Dedifferentiated amniotic fluid mesenchymal stem cell (primary cell): ENCODE measurements around the gene RRP8.
A peak's percentile ranks its signal among the peaks of the same experiment; 100 is the strongest.

Source experiments
- DNase-seq: peaks from one replicate; pipeline ENCODE4 v3.0.0-alpha.2; 2016; ENCODE audit errors: extremely low spot score

Gene RRP8

DNA sequence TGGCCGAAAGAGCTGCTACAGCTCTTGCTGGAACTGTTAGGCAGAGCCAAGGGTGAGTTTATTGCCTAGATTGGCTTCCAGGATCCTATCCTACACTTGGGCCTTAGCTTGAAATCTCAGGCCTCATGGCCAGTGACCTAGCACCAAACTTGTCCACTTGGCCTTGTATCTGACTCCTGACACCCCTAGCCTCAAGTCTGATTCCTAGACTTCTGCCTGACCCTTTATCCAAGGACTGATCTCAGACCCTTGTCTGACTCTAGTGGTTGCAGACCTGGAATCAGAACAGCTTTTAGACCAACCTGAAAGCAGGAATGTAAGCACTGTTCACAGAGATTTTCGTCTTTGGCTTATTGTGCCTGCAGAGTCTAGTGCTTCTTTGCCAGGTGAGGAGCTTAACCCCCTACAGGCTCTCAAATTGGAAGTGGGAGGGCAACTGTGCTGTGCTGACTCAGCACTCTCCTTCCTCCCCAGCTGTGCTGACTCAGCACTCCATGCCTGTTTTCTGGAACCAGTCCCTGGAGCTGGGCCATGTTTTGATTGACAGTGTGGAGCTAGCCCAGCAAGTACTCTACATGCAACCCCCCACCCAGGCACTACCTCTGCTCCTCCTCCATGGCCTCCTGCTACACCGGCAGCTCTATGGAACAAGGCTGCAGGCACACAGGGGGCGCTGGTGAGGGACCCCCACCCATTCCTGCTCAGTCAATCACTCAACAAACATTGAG is 35.1 kb downstream of the RRP8 start:
- DNase-seq = peak; percentile 17

GRCh38 chr11:6567371-6567745 is 36.1 kb downstream of the RRP8 start:
- DNase-seq = no peak

GRCh38 chr11:6566704-6567370 is 36.6 kb downstream of the RRP8 start:
- DNase-seq = no peak

DNA sequence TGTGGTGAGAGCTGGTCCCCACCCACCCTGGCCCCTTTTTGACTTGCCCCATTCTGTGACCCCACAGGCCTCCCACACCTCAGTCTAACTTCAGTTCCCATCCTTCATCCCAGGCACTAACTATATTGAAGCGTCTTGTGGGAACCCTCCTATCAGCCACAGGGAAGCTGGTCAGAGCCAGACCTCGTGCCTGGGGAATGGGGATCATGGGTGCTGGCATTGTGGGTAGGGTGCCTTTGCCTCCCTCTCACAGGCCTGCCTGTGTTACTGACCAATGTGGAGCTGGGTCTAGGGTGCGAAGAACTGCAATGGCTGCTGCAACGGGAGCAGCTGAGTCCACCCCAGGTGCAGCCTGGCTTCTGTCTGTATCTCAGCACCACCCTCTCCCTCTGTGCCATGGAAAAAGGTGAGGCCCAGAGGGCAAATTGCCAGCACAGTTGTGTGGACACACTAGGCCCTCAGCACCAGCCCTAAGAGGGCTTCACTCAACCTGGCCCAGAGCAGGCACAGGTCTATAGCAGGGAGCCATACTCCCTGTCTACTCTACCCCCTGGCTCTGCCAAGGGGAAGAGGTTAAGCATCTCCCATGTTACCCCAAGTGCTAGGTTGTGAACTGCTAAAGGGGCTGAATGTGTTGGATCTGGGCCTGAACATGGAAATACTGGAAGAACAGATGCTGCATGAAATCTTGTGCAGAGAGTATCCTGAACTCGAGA is 37.3 kb downstream of the RRP8 start:
- DNase-seq = no peak

DNA sequence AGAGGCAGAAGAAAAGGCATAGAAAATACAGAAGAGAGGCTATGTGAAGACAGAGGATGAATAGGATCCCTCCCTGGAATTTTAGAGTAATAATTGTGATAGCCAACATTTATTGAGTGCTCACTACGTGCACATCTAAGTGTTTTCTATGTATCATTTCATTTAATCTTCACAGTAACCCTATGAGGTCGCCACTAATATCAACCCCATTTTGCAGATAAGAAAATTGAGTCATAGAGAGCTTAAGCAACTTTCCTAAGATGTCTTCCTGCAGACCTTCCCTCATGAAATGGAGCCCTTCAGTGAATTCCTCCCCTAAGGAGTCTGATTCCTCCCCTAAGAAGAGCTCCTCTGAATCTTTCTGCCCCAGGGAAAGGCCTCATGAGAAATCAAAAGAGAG is 38.1 kb downstream of the RRP8 start:
- DNase-seq = no peak

- no peak for DNase-seq
These were observed 39.7 kb downstream of the RRP8 start for GRCh38 chr11:6563667-6564066.

DNA sequence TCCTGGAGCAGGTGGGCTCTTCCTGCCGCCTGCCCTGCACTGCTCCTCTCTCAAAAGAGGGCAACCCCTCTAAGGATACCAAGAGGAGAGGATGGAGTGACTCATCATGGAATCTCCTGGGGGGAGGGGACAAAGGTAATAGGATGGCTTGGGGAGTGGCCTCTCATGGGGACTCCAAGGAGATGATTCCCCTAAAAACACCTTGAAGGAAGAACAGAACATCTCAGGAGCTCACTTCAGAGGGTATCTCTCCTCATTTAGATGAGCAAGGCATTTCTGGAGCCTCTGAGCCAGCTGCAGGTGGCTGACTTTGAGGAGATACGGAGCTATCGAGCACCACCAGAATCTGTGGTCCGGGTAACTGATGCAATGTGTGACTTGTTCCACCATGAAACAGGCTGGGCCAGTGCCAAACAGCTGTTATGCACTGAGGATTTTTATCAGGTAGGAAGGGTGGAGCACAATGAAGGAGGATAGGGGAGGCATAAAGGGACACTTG is 40.2 kb downstream of the RRP8 start:
- no peak for DNase-seq

DNA sequence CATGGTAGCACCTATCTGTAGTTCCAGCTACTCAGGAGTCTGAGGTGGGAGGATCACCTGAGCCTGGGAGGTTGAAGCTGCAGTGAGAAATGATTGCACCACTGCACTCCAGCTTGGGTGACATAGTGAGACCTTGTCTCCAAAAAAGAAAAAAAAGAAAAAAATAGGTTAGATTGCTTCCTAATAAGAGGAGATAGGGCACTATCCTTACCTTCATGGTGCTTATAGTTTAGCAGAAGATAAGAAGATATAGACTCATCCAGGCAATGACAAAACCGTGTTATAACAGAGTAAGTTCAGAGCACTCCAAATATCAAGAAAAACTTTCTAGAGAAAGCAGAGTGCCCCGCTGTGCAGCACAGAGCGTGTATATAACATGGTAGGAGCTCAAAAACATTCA is 42.1 kb downstream of the RRP8 start:
- no peak for DNase-seq

DNA sequence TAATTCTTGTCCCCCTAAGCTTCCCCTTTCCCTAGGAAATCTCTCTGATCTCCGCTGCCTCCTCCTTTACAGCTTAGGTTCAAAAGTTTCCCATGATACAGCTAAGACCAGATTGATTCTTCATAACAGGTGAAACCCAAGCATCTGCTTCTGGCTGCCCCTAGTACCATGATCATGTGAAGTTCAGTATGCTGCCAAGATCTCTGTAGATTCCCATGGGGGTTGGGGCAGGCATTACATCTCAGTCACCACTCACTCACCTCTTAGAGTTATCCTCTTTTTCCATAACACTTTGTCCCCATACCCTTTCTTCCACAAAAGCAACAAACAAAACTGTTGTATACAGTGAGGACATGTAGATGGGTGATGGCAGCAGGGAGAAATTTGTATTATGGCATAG is 44.0 kb downstream of the RRP8 start:
- DNase-seq = no peak

DNA sequence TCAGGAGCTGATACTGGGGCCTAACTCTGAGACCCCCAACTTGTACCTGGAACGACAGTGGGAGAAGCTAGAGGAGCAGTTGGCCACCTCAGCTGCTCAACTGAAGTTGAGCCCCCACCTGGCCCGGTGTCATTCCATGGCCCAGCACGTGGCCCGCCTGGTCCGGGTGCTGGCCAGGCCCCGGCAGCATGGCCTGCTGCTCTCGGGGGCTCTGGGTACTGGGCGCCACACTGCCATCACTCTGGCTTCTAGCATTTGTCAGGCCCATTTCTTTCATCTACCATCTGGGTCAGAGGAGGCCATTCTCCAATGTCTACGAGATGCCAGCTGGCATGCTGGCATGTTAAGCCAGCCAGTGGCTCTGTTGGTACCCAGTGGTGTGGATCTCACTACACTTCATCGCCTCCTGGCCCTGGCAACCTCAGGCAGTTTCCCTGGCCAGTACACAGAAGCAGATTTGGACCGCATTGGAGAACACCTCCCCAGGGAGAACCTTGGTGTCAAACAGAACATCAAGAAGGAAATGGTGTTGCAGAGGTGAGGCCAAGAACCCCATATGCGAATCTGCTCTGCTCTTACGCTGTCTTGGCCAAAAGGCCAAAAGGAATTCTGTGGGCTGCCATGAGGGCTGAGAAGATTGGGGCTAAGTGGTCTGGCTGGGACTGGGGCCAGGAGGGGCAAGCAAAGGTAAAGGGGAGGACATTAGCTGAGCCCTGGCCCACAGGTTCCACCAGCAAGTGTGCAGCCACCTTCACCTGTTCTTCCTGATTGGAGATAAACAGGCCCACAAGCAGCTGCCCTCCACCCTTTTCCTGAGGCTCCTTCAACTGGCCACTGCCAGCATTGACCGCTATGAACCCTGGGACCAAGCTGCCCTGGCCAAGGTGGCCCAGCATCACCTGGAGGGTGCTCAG is 45.4 kb downstream of the RRP8 start:
- no peak for DNase-seq

DNA sequence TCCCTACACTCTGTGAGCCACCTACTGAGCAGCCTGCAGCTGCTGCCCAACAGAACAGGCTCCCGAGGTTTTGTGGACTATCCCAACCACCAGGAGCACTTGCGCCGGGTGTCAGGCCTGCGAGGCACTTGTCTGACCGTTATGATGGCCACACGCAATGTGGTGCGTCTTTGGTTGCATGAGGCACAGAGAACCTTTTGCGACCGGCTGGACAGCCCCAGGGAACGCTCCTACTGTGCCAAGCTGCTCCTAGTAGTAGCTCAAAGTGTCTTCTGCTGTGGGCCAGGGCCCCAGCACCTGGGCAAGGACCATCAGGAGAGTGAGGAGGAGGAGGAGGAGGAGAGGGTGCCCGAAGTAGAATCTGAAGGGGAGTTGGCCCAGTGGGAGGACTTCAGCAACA is 46.4 kb downstream of the RRP8 start:
- no peak for DNase-seq

DNA sequence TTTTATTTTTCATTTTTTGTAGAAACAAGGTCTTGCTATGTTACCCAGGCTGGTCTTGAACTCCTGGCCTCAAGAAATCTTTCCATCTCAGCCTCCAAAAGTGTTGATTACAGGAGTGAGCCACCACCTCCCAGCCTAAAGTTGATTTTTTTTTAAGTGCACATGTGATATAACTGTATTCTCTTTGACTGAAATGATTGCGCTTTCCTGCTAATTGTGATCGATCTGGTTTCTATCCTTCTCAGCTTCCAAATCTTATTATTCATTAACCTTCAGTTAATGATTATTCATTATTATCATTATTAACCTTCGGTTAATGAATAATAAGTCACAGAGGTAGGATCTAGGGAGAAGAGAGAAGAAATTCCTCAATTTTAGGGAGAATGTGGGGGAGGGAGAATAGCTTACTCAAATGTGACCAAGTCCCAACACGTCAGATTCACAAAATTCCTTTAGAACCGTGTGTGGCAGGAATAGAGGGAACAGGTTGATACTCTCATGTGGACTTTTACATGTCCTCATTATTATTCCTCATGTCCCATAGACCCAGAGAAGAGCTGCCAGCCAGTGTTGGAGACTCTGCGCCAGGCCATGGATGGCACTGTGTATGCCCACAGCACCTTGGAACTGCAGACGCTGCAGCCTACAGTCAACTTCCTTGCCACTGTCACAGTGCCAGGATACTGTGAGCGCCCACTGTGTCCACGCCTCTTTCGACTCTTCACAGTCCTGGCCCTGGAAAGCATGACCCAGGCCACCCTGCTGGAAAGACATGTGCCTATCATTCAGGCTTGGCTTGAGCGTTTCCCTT is 47.1 kb downstream of the RRP8 start:
- DNase-seq = no peak

DNA sequence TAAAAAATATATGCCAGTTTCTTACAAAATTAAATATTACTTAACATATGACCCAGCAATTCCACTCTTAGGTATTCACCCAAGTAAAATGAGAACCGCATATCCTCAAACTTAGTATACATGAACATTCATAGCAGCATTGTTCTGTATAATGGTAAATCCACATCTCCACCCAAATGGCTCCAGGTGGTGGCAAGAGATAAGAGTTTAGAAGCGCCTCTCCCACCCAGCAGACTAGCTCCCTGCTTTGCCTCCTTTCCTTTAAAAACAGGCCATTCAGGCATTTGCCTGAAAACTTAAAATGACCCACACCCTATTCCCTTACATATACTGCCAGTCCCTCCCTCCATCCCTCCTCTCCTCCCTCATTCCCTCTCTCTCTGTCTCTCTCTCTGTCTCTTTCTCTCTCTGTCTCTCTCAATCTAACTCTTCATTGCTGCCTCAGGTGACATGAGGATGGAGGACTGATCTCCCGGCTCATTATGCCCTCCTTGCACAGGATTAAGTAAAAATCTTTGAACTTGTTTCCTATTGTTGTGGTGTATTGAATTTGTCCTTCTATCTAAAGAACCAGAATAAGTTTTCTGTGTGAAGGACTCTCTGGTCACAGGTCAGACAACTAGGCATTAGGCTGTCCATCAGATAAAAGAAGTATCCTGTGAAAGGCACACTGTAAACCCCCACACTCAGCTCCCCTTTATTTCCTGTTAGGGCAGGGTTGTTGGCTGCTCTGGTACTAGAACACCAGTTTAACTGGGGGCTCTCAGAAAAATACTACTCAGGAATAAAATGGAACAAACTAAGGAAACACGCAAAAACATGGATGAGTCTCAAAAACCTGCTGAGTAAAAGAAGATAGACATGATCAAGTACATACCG is 48.3 kb downstream of the RRP8 start:
- DNase-seq = no peak

- DNase-seq = no peak
These were observed 49.8 kb downstream of the RRP8 start for GRCh38 chr11:6553634-6554033.

GRCh38 chr11:6548641-6549040 is 54.8 kb downstream of the RRP8 start:
- DNase-seq = no peak

GRCh38 chr11:6548121-6548520 is 55.3 kb downstream of the RRP8 start:
- DNase-seq = no peak

DNA sequence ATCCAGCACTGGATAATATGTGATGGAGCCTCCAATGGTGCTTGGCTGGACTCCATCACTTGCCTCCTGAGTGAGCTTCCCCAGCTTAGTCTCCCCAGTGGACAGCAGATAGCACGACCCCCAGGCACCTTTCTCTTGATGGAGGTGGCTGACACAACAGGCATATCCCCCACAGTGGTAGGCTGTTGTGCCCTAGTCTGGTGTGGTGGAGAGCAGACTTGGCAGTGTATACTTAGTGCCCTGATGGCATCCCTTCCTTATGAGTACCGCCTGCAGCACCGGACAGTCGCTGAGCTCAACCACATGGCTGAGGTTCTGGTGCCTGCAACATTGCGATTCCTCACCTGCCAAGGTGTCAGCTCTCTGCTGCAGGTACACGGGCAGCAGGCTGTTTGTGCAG is 56.2 kb downstream of the RRP8 start:
- no peak for DNase-seq

DNA sequence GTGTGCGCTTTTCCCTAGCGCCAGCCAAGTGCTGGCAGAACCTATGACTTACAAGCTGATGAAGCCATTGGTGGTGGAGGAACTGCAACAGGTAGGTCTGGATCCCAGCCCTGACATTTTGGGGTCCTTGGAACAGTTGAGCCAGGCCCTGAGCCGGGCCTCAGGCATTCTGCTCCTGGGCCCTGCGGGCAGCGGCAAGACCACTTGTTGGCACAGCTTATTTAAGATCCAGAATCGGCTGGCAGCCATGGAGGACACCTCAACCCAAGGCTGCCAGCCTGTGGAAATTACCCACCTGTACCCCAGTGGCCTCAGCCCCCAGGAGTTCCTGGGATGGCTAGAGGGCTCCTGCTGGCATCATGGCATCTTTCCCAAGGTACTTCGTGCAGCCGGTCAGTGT is 56.7 kb downstream of the RRP8 start:
- DNase-seq = no peak

GRCh38 chr11:6545917-6546605 is 57.4 kb downstream of the RRP8 start:
- no peak for DNase-seq
